ENCODE measurements around the gene STRIT1. TPM values are rescaled to one million over a fixed set of nuclear protein-coding genes. Genes with fewer than 3 reads are reported as not detected.

The STRIT1 gene
- total RNA-seq: not detected in 2 replicates

GRCh38 chr3:155293516-155293915 is at the start of gene STRIT1:
Gene STRIT1, minus strand, starts transcription at chr3:155293683.

Other genes with a start within 250 kb of the STRIT1 start
- 4.6 and 13.9 TPM in 2 replicates for gene MME, start 213.4 kb downstream of the STRIT1 start, total RNA-seq